CD4-positive, alpha-beta memory T cell (primary cell): ENCODE data around the gene CCDC180. TPM values are rescaled to one million over a fixed set of nuclear protein-coding genes. Genes with fewer than 3 reads are reported as not detected.

Source experiments
- CTCF ChIA-PET: fragments of 350-600 bp; sonication (Branson Sonifier 250); formaldehyde crosslinking; loops from one replicate; lab custom pipeline; 2021; ENCODE audit warnings: inconsistent platforms; ENCODE audit not compliant: partially characterized antibody; lab: Charles Lee
- POLR2A ChIA-PET: fragments of 350-600 bp; sonication (Branson Sonifier 250); formaldehyde crosslinking; loops from one replicate; lab custom pipeline; 2021; ENCODE audit not compliant: partially characterized antibody; lab: Charles Lee
- DNase-seq, 5 donors: peaks; one replicate each; pipeline versions ENCODE4 v3.0.0 to v3.0.0-alpha.2; 2020 to 2022; ENCODE audit warnings: mixed read lengths in 1 of 5
- H3K27ac ChIP-seq: one replicate; pipeline ENCODE4 v1.7.0; 2013; ENCODE audit warnings: low read depth, low read length
- H3K27me3 ChIP-seq: 2 replicates; pipeline ENCODE4 v1.7.0; 2013; ENCODE audit warnings: mild to moderate bottlenecking, low read length, moderate library complexity; ENCODE audit not compliant: insufficient read depth
- H3K36me3 ChIP-seq: 2 replicates; pipeline ENCODE4 v1.7.0; 2013; ENCODE audit warnings: mild to moderate bottlenecking, low read length, moderate library complexity; ENCODE audit not compliant: insufficient read depth
- H3K4me1 ChIP-seq: 2 replicates; pipeline ENCODE4 v1.7.0; 2013; ENCODE audit warnings: mild to moderate bottlenecking, low read length, moderate library complexity; ENCODE audit not compliant: insufficient read depth
- H3K4me3 ChIP-seq, 2 donors: one replicate each; pipeline ENCODE4 v1.7.0; 2013; ENCODE audit warnings: low read length in 2 of 2, mild to moderate bottlenecking in 1 of 2
- H3K9me3 ChIP-seq, 2 donors: one replicate each; pipeline ENCODE4 v1.7.0; 2013; ENCODE audit warnings: low read length in 2 of 2, control low read depth in 1 of 2; ENCODE audit not compliant: control insufficient read depth in 1 of 2
- H3K27ac Mint-ChIP-seq, 7 donors: one replicate each; pipeline ENCODE4 v1.8.0; 2020 to 2021; ENCODE audit warnings: mixed read lengths in 7 of 7, mild to moderate bottlenecking in 6 of 7, inconsistent platforms in 3 of 7, moderate library complexity in 3 of 7
- H3K27me3 Mint-ChIP-seq, 2 donors: one replicate each; pipeline ENCODE4 v1.8.0; 2020 to 2021; ENCODE audit warnings: mixed read lengths in 2 of 2
- H3K36me3 Mint-ChIP-seq, 2 donors: one replicate each; pipeline ENCODE4 v1.8.0; 2020 to 2021; ENCODE audit warnings: mixed read lengths in 2 of 2, inconsistent platforms in 1 of 2, mild to moderate bottlenecking in 1 of 2
- H3K4me1 Mint-ChIP-seq, 4 donors: one replicate each; pipeline ENCODE4 v1.8.0; 2020 to 2021; ENCODE audit warnings: mixed read lengths in 4 of 4, mild to moderate bottlenecking in 1 of 4
- H3K4me3 Mint-ChIP-seq, 8 donors: one replicate each; pipeline ENCODE4 v1.8.0; 2020 to 2021; ENCODE audit warnings: mixed read lengths in 8 of 8, mild to moderate bottlenecking in 7 of 8, moderate library complexity in 6 of 8, inconsistent platforms in 3 of 8
- H3K9me3 Mint-ChIP-seq, 8 donors: one replicate each; pipeline ENCODE4 v1.8.0; 2020 to 2021; ENCODE audit warnings: mixed read lengths in 8 of 8, mild to moderate bottlenecking in 5 of 8, inconsistent platforms in 3 of 8, moderate library complexity in 1 of 8
- intact Hi-C: fragments of 100-400 bp; cut with micrococcal nuclease; formaldehyde crosslinking; loops from one replicate; pipeline ENCODE4 v1.15.1; 2023
- polyA plus RNA-seq, 2 donors: library from polyadenylated mRNA; unstranded; fragments of 300-500 nt; fragmentation: Illumina TruSeq; gene quantifications; one replicate each; pipeline ENCODE4 v1.2.3, GENCODE V29; 2021
- total RNA-seq, 2 experiments: library from RNA; stranded (reverse); gene quantifications; one replicate each; pipeline ENCODE4 v1.2.3, GENCODE V29; 2021

The CCDC180 gene
- total and polyA plus RNA-seq, 4 experiments from 2014 or later: 1.4 to 14.2 (median 12.1) TPM; not detected in 1

DNA sequence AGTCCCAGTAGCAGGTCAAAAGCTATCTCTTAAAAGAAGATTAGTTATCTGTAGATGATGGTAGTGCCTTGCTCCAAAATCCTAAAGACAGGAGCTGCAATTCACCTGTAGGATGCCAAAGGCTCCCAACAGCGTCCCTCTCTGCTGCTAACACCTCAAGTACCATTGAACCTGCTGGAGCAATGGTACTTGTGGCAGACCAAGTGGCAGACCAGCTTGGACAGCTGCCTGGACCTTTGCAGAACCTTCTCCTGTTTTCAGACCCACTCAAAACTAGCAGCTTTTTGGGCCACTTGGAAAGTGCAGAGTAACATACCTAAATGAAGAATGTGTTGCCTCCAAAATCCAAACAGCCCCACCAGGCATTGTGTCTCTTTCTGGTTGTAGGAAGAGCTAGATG, 6.9 kb upstream of the CCDC180 start:
- H3K27me3 Mint-ChIP-seq: peaks cover 0 to 1% of the 10 kb centered on the region in 2 donors

DNA sequence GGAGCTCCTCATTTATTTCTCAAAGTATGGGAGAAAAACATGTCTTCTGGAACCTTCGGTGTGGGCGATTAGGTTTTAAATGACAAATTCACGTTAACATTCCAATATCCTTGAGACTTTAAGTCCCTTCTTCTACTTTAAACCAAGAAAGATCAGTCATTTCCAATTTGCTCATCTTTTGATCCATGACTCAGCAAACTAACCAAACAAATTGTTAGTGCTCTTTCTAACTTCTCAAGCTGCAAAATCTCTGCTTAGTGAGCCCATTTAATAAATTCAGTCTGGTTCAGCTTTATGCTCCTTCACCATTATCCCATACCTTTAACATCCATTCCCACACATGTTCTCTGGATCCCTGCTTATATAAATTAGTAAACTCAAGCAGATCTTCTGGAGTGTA, 5.5 kb upstream of the CCDC180 start:
- no peaks in the 10 kb centered on the region for H3K4me1 ChIP-seq
- H3K27me3 ChIP-seq: no peaks in the 10 kb centered on the region
- Mint-ChIP-seq H3K4me1 (no peaks in the 10 kb centered on the region), H3K36me3 (peaks cover 9 to 18% of the 10 kb centered on the region in 2 donors), H3K4me3 (no peak overlapping the region), H3K9me3 (peaks cover 7 to 36% (median 24%) of the 10 kb centered on the region in 8 donors), H3K27ac (no peak overlapping the region), H3K27me3 (peaks cover 0 to 5% of the 10 kb centered on the region in 2 donors)
- CTCF ChIA-PET: no interaction called here
- DNase-seq: no peak
- no peaks in the 10 kb centered on the region for H3K36me3 ChIP-seq
- intact Hi-C loops: no loop called here
- POLR2A ChIA-PET: no interaction called here
- no peak overlapping the region for H3K27ac ChIP-seq
- H3K9me3 ChIP-seq: no peaks in the 10 kb centered on the region
- H3K4me3 ChIP-seq: no peak overlapping the region

More for the DNA sequence above, 6.9 kb upstream of the CCDC180 start:
- Histone ChIP-seq H3K36me3 (no peaks in the 10 kb centered on the region), H3K27ac (no peak overlapping the region), H3K9me3 (no peaks in the 10 kb centered on the region), H3K4me1 (no peaks in the 10 kb centered on the region), H3K4me3 (no peak overlapping the region), H3K27me3 (no peaks in the 10 kb centered on the region)
- DNase-seq: no peak
- Mint-ChIP-seq H3K27ac (no peak overlapping the region), H3K36me3 (peaks cover 17 to 32% of the 10 kb centered on the region in 2 donors), H3K9me3 (peaks cover 7 to 44% (median 29%) of the 10 kb centered on the region in 8 donors), H3K4me3 (no peak overlapping the region), H3K4me1 (no peaks in the 10 kb centered on the region)
- ChIA-PET POLR2A (no interaction called here), CTCF (no interaction called here)
- intact Hi-C loops: no loop called here

DNA sequence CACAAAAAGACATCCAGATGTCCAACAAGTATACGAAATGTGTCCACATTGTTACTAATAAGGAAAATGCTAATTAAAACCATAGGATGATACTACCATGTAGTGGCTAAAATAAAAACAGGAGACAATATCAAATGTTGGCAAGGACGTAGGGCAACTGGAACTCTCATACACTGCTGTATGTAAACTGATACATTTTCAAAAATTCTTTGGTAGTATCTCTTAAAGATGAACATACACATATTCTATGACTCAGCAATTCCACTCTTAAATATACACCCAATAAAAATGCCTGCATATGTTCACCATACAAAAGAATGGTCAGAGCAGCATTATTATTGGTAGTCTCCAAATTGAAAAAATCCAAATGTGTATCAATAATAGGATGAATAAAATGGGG, 2.9 kb upstream of the CCDC180 start:
- no peak for DNase-seq
- Histone ChIP-seq H3K27me3 (no peaks in the 10 kb centered on the region), H3K4me1 (no peaks in the 10 kb centered on the region), H3K36me3 (no peaks in the 10 kb centered on the region), H3K9me3 (no peaks in the 10 kb centered on the region), H3K4me3 (no peak overlapping the region), H3K27ac (no peak overlapping the region)
- no peaks in the 10 kb centered on the region for H3K4me1 Mint-ChIP-seq
- peaks cover 2 to 11% of the 10 kb centered on the region in 2 donors for H3K36me3 Mint-ChIP-seq
- CTCF ChIA-PET: no interaction called here
- no peak overlapping the region for H3K27ac Mint-ChIP-seq
- no peak overlapping the region for H3K4me3 Mint-ChIP-seq
- H3K9me3 Mint-ChIP-seq: peaks cover 5 to 19% (median 11%) of the 10 kb centered on the region in 8 donors
- intact Hi-C loops: no loop called here
- H3K27me3 Mint-ChIP-seq: peaks cover 0 to 5% of the 10 kb centered on the region in 2 donors
- POLR2A ChIA-PET: no interaction called here

DNA sequence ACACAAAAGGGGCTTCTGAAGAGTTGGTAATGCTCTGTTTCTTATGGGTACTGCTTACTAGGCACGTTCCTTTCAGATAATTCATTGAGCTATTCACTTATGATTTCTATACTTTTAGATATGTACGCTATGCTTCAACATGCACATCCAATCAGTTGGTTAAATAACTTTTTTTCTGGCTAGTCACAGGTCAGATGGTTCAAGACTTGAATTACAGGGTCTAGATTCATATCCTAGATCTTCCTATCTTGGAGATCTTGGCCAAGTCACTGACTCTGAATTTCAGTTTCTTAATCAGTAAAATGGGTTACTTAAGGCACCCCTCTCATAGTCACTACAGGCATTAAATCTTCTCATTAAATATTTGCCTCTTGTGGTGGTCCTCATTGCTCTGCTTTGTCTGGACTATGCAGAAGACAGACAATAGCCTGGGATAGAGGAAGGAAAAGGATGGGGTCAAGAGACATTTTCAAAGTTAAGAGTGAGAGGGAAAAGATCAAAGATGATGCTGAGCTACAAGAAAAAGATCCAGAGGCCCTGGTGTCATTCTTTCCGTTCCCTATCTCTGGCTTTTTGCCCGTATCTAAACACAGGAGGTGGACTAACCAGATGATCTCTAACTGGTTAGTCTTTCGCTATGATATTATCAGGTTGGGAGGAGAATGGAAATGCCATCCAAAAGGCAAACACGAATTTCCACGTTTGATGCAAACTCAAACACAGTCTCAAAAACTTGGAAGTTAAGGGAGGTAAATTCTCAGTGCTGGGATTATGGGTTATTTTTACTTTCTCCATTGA, 1.8 kb upstream of the CCDC180 start:
- no peak overlapping the region for H3K27ac ChIP-seq
- Mint-ChIP-seq H3K4me3 (no peak overlapping the region), H3K4me1 (no peaks in the 10 kb centered on the region), H3K27ac (peak overlapping the region in 1 of 7 donors; percentile 37), H3K27me3 (peaks cover 0 to 5% of the 10 kb centered on the region in 2 donors), H3K36me3 (peaks cover 5 to 11% of the 10 kb centered on the region in 2 donors), H3K9me3 (peaks cover 5 to 18% (median 10%) of the 10 kb centered on the region in 8 donors)
- H3K36me3 ChIP-seq: no peaks in the 10 kb centered on the region
- no peaks in the 10 kb centered on the region for H3K27me3 ChIP-seq
- ChIA-PET POLR2A (no interaction called here), CTCF (no interaction called here)
- H3K4me1 ChIP-seq: no peaks in the 10 kb centered on the region
- intact Hi-C loops: no loop called here
- DNase-seq: no peak
- H3K9me3 ChIP-seq: no peaks in the 10 kb centered on the region
- H3K4me3 ChIP-seq: no peak overlapping the region

DNA sequence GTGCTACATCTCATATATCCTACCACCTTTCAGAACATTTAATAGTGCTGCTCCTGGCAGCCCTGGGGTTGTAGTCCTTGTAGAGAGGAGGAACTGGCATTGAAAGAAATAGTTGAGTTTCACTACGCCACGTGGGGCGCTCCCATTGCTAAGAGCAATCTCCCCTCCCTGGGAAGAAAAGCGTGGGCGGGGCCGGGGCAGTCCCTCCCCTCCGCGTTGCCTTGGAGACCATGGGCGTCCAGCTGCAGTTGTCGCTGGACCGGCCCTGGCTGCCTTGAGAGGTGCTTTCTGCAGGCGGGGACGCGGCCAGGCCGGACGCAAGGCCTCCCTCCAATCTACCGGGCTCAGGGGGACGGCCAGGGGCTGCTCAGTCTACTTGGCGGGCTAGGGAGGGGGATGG, 368 bp upstream of the CCDC180 start:
- Mint-ChIP-seq H3K36me3 (peaks cover 11% of the 10 kb centered on the region in 2 donors), H3K4me1 (no peaks in the 10 kb centered on the region), H3K27ac (no peak overlapping the region), H3K27me3 (peaks cover 0 to 5% of the 10 kb centered on the region in 2 donors), H3K4me3 (no peak overlapping the region), H3K9me3 (peaks cover 2 to 12% (median 9%) of the 10 kb centered on the region in 8 donors)
- ChIA-PET POLR2A (no interaction called here), CTCF (no interaction called here)
- Histone ChIP-seq H3K27ac (no peak overlapping the region), H3K4me3 (no peak overlapping the region), H3K4me1 (no peaks in the 10 kb centered on the region), H3K9me3 (no peaks in the 10 kb centered on the region), H3K27me3 (no peaks in the 10 kb centered on the region), H3K36me3 (peaks cover 8% of the 10 kb centered on the region)
- no peak for DNase-seq
- intact Hi-C loops: no loop called here

DNA sequence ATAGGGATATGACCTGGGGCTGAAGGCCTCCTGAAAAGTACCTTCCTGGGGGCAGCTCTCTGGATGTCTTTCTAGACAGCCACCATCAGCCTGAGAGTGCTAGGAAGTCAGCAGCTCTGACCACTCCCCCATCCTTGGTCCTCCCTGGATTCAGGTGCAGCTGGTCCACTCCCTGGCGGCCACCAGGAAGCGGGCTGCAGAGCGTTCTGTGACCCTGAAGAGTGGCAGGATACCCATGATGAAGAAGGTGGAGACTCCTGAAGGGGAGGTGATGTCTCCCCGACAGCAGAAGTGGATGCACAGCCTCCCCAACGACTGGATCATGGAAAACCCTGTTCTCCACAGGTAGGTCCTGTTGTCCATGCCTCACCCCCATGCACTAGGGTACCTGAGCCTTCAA, 1.8 kb downstream of the CCDC180 start:
- Histone ChIP-seq H3K27ac (no peak overlapping the region), H3K36me3 (peaks cover 18% of the 10 kb centered on the region), H3K4me3 (no peak overlapping the region), H3K9me3 (no peaks in the 10 kb centered on the region), H3K27me3 (no peaks in the 10 kb centered on the region), H3K4me1 (no peaks in the 10 kb centered on the region)
- POLR2A ChIA-PET: no interaction called here
- no peak for DNase-seq
- Mint-ChIP-seq H3K4me3 (no peak overlapping the region), H3K27me3 (peaks cover 0 to 5% of the 10 kb centered on the region in 2 donors), H3K36me3 (peaks cover 12 to 25% of the 10 kb centered on the region in 2 donors), H3K9me3 (peaks cover 2 to 4% (median 3%) of the 10 kb centered on the region in 8 donors), H3K27ac (no peak overlapping the region), H3K4me1 (no peaks in the 10 kb centered on the region)
- CTCF ChIA-PET: no interaction called here
- intact Hi-C loops: no loop called here

DNA sequence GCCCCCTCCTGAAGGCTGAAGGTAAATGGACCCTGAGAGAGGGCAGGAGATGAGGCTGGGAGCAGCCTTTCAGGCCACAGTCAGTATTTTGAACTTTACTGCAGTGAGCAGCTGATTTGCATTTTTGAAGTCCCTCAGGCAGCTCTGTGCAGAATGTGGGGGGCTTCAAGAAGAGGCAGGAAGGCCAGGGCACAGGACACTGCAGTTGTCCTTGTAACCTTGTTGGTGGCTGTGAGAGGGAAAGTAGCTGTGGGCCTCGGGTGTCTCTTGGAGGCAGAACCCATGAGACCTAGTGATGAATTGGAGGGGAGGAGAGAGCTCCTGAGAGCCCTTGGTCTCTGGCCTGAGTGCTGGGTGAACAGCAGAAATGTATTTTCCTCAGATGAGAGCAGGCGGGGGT, 2.6 kb downstream of the CCDC180 start:
- CTCF ChIA-PET: interaction anchor here (0.6 kb wide), 1 partner anchor 24 kb away, joined by 4 read pairs; no protein-coding TSS in a partner anchor
- H3K27me3 Mint-ChIP-seq: peaks cover 0 to 5% of the 10 kb centered on the region in 2 donors
- H3K36me3 Mint-ChIP-seq: peaks cover 18 to 28% of the 10 kb centered on the region in 2 donors
- no peak overlapping the region for H3K4me3 Mint-ChIP-seq
- Histone ChIP-seq H3K27me3 (no peaks in the 10 kb centered on the region), H3K27ac (no peak overlapping the region), H3K36me3 (peaks cover 20% of the 10 kb centered on the region), H3K4me3 (no peak overlapping the region), H3K9me3 (no peaks in the 10 kb centered on the region), H3K4me1 (no peaks in the 10 kb centered on the region)
- H3K9me3 Mint-ChIP-seq: no peaks in the 10 kb centered on the region
- H3K4me1 Mint-ChIP-seq: no peaks in the 10 kb centered on the region
- intact Hi-C loops: no loop called here
- POLR2A ChIA-PET: no interaction called here
- no peak overlapping the region for H3K27ac Mint-ChIP-seq
- DNase-seq: no peak
